ENCODE measurements around the gene ELFN1. TPM values are rescaled to one million over a fixed set of nuclear protein-coding genes. Genes with fewer than 3 reads are reported as not detected.

ELFN1 gene
- total RNA-seq, 1 donor from 2014 or later: under 0.01 TPM

DNA sequence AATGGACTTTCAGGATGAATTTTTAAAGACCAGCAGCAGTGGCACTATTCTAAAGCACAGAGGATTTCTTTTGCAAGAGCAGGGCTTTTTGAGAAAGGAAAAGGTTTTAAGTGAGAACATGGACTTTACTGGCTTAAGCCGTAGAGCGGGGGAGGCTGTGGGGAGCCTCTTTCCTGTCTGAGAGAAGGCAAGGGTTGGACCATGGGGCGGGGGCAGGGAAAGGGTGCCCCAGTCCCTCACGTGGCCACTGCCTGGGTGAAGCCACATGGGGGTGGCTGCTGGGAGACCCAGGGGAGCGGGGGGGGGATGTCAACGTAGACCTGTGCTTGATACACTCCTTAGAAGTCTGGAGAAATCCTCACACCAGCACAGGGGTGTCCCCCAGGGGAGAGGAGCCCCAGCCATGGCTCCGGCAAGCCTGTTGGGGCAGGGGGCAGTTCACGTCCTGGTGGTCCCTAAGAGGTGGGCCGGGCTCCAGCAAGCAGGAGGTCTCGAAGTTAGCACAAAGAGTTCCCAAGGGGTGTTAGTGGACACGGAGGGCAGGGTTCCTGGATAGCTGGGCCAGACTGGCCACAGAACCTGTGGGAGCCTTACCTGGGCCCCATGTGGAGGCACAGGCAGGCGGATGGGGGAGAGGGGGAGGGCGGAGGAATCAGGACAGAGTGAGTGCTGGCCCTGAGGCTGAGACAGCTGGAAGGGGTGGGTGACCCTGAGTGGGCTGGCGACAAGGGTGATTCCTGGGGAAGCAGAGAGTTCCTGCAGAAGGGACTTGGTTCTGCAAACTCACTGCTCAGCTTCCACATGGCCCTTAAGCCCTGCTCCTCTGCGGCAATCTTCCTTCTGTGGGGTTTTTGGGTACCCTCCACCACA is 36.9 kb upstream of the ELFN1 start:
- no peak for FAIRE-seq
- TF ChIP-seq, protein P1, sequence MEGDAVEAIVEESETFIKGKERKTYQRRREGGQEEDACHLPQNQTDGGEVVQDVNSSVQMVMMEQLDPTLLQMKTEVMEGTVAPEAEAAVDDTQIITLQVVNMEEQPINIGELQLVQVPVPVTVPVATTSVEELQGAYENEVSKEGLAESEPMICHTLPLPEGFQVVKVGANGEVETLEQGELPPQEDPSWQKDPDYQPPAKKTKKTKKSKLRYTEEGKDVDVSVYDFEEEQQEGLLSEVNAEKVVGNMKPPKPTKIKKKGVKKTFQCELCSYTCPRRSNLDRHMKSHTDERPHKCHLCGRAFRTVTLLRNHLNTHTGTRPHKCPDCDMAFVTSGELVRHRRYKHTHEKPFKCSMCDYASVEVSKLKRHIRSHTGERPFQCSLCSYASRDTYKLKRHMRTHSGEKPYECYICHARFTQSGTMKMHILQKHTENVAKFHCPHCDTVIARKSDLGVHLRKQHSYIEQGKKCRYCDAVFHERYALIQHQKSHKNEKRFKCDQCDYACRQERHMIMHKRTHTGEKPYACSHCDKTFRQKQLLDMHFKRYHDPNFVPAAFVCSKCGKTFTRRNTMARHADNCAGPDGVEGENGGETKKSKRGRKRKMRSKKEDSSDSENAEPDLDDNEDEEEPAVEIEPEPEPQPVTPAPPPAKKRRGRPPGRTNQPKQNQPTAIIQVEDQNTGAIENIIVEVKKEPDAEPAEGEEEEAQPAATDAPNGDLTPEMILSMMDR (IDR thresholded peaks at IDR 0.05; ENCODE audit: insufficient read depth, low read length, severe bottlenecking): no peak
- no peak overlapping the region for H3K4me3 ChIP-seq (ENCODE audit: low read depth, low read length)
- H3K36me3 ChIP-seq (ENCODE audit: control insufficient read depth, insufficient read depth, low read length): no peaks in the 10 kb centered on the region
- DNase-seq (ENCODE audit: low read depth): no peak
- H3K27me3 ChIP-seq (ENCODE audit: control insufficient read depth, insufficient read depth, low read length): no peaks in the 10 kb centered on the region

DNA sequence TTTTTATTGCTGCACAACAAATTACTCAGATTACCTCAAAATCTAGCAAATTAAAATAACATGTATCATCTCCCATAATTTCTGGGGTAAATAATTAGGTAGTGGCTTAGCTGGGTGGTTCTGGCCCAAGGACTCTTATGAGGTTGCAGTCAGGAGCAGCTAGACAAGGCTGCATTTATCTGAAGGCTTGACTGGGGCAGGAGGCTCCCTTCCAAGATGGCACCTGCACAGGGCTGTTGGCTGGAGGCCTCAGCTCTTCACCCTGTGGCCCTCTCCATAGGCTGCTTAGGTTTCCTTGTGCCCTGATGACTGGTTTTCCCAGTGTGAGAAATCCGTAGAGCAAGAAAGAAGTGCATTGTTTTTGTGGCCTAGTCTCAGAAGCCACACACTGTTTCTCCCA is 34.7 kb upstream of the ELFN1 start:
- no peak for DNase-seq (ENCODE audit: low read depth)
- peak; percentile 13 for FAIRE-seq
- TF ChIP-seq, protein P1 (IDR thresholded peaks at IDR 0.05; ENCODE audit: insufficient read depth, low read length, severe bottlenecking): no peak
- Histone ChIP-seq H3K4me3 (ENCODE audit: low read depth, low read length) (no peak overlapping the region), H3K27me3 (ENCODE audit: control insufficient read depth, insufficient read depth, low read length) (no peaks in the 10 kb centered on the region), H3K36me3 (ENCODE audit: control insufficient read depth, insufficient read depth, low read length) (no peaks in the 10 kb centered on the region)

DNA sequence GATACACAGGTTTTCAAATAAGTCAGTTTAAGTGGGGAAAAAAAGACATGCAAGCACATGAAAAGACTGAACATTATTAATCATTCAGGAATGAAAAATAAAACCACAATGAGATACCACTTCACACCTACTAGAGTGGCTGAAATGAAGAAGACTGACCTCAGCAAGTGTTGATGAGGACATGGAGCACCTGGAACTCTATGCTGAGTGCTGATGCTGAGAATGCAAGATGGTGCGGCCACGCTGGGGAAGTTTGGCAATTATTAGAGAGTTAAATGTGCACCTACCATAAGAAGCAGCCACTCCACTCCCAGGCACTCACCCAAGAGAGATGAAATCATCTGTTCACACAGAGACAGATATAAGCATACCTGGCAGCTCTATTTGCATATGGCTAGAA is 32.9 kb upstream of the ELFN1 start:
- Histone ChIP-seq H3K27me3 (ENCODE audit: control insufficient read depth, insufficient read depth, low read length) (no peaks in the 10 kb centered on the region), H3K4me3 (ENCODE audit: low read depth, low read length) (no peak overlapping the region), H3K36me3 (ENCODE audit: control insufficient read depth, insufficient read depth, low read length) (no peaks in the 10 kb centered on the region)
- FAIRE-seq: no peak
- TF ChIP-seq, protein P1 (IDR thresholded peaks at IDR 0.05; ENCODE audit: insufficient read depth, low read length, severe bottlenecking): no peak
- DNase-seq (ENCODE audit: low read depth): peak; percentile 28

DNA sequence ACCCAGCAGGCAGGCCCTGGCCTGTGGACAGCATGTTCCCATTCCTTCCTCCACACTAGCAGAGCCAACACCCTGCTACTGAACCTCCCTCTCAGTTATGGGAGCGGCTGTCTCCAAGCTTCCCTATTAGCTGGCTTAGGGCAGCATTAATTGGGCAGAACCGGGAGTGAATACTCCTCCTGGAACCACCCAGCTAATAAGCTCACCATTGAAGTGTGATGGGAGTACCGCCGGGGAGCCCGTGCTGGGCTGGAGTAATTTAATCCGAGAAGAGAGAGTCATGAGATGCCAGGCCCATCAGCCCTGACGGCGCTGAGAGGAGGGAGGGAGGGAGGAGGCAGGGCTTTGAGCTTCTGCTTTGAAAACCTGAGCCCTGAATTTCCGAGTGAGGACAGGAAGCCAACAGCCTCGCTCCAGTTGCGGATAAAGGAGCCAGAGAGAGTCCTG is 31.8 kb upstream of the ELFN1 start:
- H3K4me3 ChIP-seq (ENCODE audit: low read depth, low read length): no peak overlapping the region
- DNase-seq (ENCODE audit: low read depth) (no peak), FAIRE-seq (no peak)
- H3K36me3 ChIP-seq (ENCODE audit: control insufficient read depth, insufficient read depth, low read length): no peaks in the 10 kb centered on the region
- H3K27me3 ChIP-seq (ENCODE audit: control insufficient read depth, insufficient read depth, low read length): no peaks in the 10 kb centered on the region
- TF ChIP-seq, protein P1 (IDR thresholded peaks at IDR 0.05; ENCODE audit: insufficient read depth, low read length, severe bottlenecking): no peak

DNA sequence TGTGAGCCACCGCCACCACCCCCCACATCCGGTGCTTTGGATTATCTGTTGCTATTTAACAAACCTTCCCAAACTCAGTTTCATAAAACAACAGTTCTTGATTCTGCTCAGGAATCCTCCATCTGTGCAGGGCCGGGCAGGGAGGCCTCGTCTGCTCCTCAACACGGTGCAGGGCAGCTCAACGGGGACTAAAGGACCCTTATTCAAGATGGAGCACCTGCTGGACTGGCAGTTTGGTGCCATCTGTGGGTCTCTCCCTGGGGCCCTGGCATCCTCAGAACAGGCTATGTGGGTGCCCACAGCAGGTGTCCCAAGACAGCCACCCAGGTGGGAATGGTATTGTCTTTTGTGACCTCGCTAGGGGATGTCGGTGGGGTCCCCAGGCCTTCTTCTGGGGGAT is 31.0 kb upstream of the ELFN1 start:
- FAIRE-seq: no peak
- H3K27me3 ChIP-seq (ENCODE audit: control insufficient read depth, insufficient read depth, low read length): no peaks in the 10 kb centered on the region
- H3K4me3 ChIP-seq (ENCODE audit: low read depth, low read length): no peak overlapping the region
- DNase-seq (ENCODE audit: low read depth): no peak
- TF ChIP-seq, protein P1 (IDR thresholded peaks at IDR 0.05; ENCODE audit: insufficient read depth, low read length, severe bottlenecking): no peak
- no peaks in the 10 kb centered on the region for H3K36me3 ChIP-seq (ENCODE audit: control insufficient read depth, insufficient read depth, low read length)

Measured in bronchial epithelial cell (primary cell).